H9 (cell line): ENCODE data around the gene TEX22. TPM values are rescaled to one million over a fixed set of nuclear protein-coding genes. Genes with fewer than 3 reads are reported as not detected.

Experiments
- DNase-seq: peaks from one replicate; pipeline ENCODE4 v3.0.0-alpha.2; 2017
- H2AFZ ChIP-seq: one replicate; pipeline ENCODE4 v1.6.1; 2013; ENCODE audit warnings: mild to moderate bottlenecking, low read length, control low read depth, moderate library complexity
- H2AK5ac ChIP-seq: 2 replicates; pipeline ENCODE4 v1.6.1; 2013; ENCODE audit warnings: low read length, control low read depth, mixed read lengths; ENCODE audit not compliant: insufficient read length
- H2BK120ac ChIP-seq: one replicate; pipeline ENCODE4 v1.6.1; 2013; ENCODE audit warnings: low read depth, mild to moderate bottlenecking, low read length, control low read depth, inconsistent platforms; ENCODE audit not compliant: poor library complexity, severe bottlenecking
- H2BK12ac ChIP-seq: 2 replicates; pipeline ENCODE4 v1.6.1; 2013; ENCODE audit warnings: low read length, control low read depth, mixed read lengths, low read depth; ENCODE audit not compliant: insufficient read length
- H2BK15ac ChIP-seq: 2 replicates; pipeline ENCODE4 v1.6.1; 2013; ENCODE audit warnings: low read depth, low read length, control low read depth
- H2BK20ac ChIP-seq: one replicate; pipeline ENCODE4 v1.6.1; 2013; ENCODE audit warnings: low read depth, mild to moderate bottlenecking, low read length, control low read depth, inconsistent platforms; ENCODE audit not compliant: poor library complexity, severe bottlenecking
- H2BK5ac ChIP-seq: 2 replicates; pipeline ENCODE4 v1.6.1; 2013; ENCODE audit warnings: low read length, control low read depth, mixed read lengths; ENCODE audit not compliant: insufficient read length
- H3K14ac ChIP-seq: 2 replicates; pipeline ENCODE4 v1.6.1; 2013; ENCODE audit warnings: low read length, control low read depth; ENCODE audit not compliant: insufficient read depth
- H3K18ac ChIP-seq: 2 replicates; pipeline ENCODE4 v1.6.1; 2013; ENCODE audit warnings: low read depth, mild to moderate bottlenecking, mixed read lengths, low read length, control low read depth; ENCODE audit not compliant: insufficient read length
- H3K23ac ChIP-seq: 2 replicates; pipeline ENCODE4 v1.6.1; 2013; ENCODE audit warnings: low read length, control low read depth, mixed read lengths, low read depth; ENCODE audit not compliant: insufficient read length
- H3K23me2 ChIP-seq: 2 replicates; pipeline ENCODE4 v1.6.1; 2013; ENCODE audit warnings: low read depth, mild to moderate bottlenecking, mixed read lengths, low read length, control low read depth; ENCODE audit not compliant: insufficient read length, poor library complexity, severe bottlenecking
- H3K27ac ChIP-seq: 2 replicates; pipeline ENCODE4 v1.5.1; 2013; ENCODE audit warnings: low read length, control low read depth, mixed read lengths, low read depth; ENCODE audit not compliant: insufficient read length
- H3K27me3 ChIP-seq: 2 replicates; pipeline ENCODE4 v1.6.1; 2013; ENCODE audit warnings: low read length, control low read depth, inconsistent platforms; ENCODE audit not compliant: insufficient read depth
- H3K4ac ChIP-seq: 2 replicates; pipeline ENCODE4 v1.6.1; 2013; ENCODE audit warnings: low read depth, mild to moderate bottlenecking, control low read depth, inconsistent platforms, low read length, moderate library complexity
- H3K4me1 ChIP-seq: 2 replicates; pipeline ENCODE4 v1.6.1; 2013; ENCODE audit warnings: low read length, control low read depth, inconsistent platforms; ENCODE audit not compliant: insufficient read depth
- H3K4me2 ChIP-seq: 2 replicates; pipeline ENCODE4 v1.6.1; 2013; ENCODE audit warnings: low read length, control low read depth, mixed read lengths; ENCODE audit not compliant: insufficient read length, insufficient read depth
- H3K56ac ChIP-seq: 2 replicates; pipeline ENCODE4 v1.6.1; 2013; ENCODE audit warnings: low read depth, mild to moderate bottlenecking, mixed read lengths, low read length, control low read depth; ENCODE audit not compliant: insufficient read length
- H3K79me1 ChIP-seq: 2 replicates; pipeline ENCODE4 v1.6.1; 2013; ENCODE audit warnings: low read depth, mild to moderate bottlenecking, moderate library complexity, low read length, control low read depth, inconsistent platforms; ENCODE audit not compliant: insufficient read depth, poor library complexity, severe bottlenecking
- H3K79me2 ChIP-seq: 2 replicates; pipeline ENCODE4 v1.6.1; 2013; ENCODE audit warnings: low read length, control low read depth, inconsistent platforms; ENCODE audit not compliant: insufficient read depth
- H3K9ac ChIP-seq: 2 replicates; pipeline ENCODE4 v1.6.1; 2013; ENCODE audit warnings: low read length, control low read depth, mixed read lengths; ENCODE audit not compliant: insufficient read length; ENCODE audit errors: extremely low read depth
- H3K9me3 ChIP-seq: one replicate; pipeline ENCODE4 v1.6.1; 2013; ENCODE audit warnings: low read depth, low read length, inconsistent platforms; ENCODE audit not compliant: control insufficient read depth
- H3T11ph ChIP-seq: one replicate; pipeline ENCODE4 v1.6.1; 2013; ENCODE audit warnings: mild to moderate bottlenecking, low read length, control low read depth, inconsistent platforms
- H4K20me1 ChIP-seq: one replicate; pipeline ENCODE4 v1.6.1; 2013; ENCODE audit not compliant: control insufficient read depth, insufficient read length, insufficient read depth
- H4K5ac ChIP-seq: 2 replicates; pipeline ENCODE4 v1.6.1; 2013; ENCODE audit warnings: low read depth, mild to moderate bottlenecking, mixed read lengths, low read length, control low read depth; ENCODE audit not compliant: insufficient read length
- H4K8ac ChIP-seq: replicated peaks from 2 replicates; pipeline ENCODE4 v1.6.1; 2013; ENCODE audit warnings: low read length, control low read depth, mixed read lengths, low read depth; ENCODE audit not compliant: insufficient read length
- H4K91ac ChIP-seq: 2 replicates; pipeline ENCODE4 v1.6.1; 2013; ENCODE audit warnings: low read depth, mild to moderate bottlenecking, moderate library complexity, mixed read lengths, low read length, control low read depth; ENCODE audit not compliant: insufficient read length
- H3K27ac Mint-ChIP-seq, 3 experiments: 2 replicates in 2 of 3; 3 replicates in 1 of 3; pipeline ENCODE4 v1.8.0; 2020 to 2021; ENCODE audit warnings: mixed read lengths in 3 of 3, mild to moderate bottlenecking in 1 of 3, moderate library complexity in 1 of 3
- H3K27me3 Mint-ChIP-seq: 2 replicates; pipeline ENCODE4 v1.8.0; 2021; ENCODE audit warnings: low read depth, mild to moderate bottlenecking, moderate library complexity, mixed read lengths
- H3K36me3 Mint-ChIP-seq, 3 experiments: 2 replicates in 2 of 3; 3 replicates in 1 of 3; pipeline ENCODE4 v1.8.0; 2020 to 2021; ENCODE audit warnings: low read depth in 3 of 3, mixed read lengths in 3 of 3; ENCODE audit not compliant: insufficient read depth in 1 of 3
- H3K4me1 Mint-ChIP-seq, 2 experiments: 2 replicates each; pipeline ENCODE4 v1.8.0; 2020; ENCODE audit warnings: mixed read lengths in 2 of 2
- H3K4me3 Mint-ChIP-seq, 2 experiments: 2 replicates in 1 of 2; 3 replicates in 1 of 2; pipeline ENCODE4 v1.8.0; 2020 to 2021; ENCODE audit warnings: mild to moderate bottlenecking in 2 of 2, mixed read lengths in 2 of 2, moderate library complexity in 1 of 2
- H3K9me3 Mint-ChIP-seq, 2 experiments: 2 replicates in 1 of 2; 3 replicates in 1 of 2; pipeline ENCODE4 v1.8.0; 2020; ENCODE audit warnings: mild to moderate bottlenecking in 2 of 2, mixed read lengths in 2 of 2, moderate library complexity in 1 of 2
- CTCF ChIP-seq: fragments of 200-600 bp; sonication (generic); conservative IDR thresholded peaks from 3 replicates; pipeline ENCODE4 v1.8.0; 2021; ENCODE audit warnings: antibody characterized with exemption, mild to moderate bottlenecking
- WGBS: extraction: QIAGEN DNeasy Blood & Tissue Kit; methylation state at CpG from one replicate; pipeline ENCODE4 v1.1.7; 2013; ENCODE audit warnings: missing lambda C conversion rate, low lambda C conversion rate, mixed read lengths; ENCODE audit not compliant: insufficient read length; ENCODE audit errors: extremely low coverage; 5-methylcytosine and 5-hydroxymethylcytosine counted together
- total RNA-seq: library from RNA; stranded (reverse); gene quantifications from 2 replicates; pipeline ENCODE4 v1.2.1, GENCODE V29; 2021

TEX22 gene
- total RNA-seq, 1 experiment from 2014 or later, result 0.83 TPM

GRCh38 chr14:105388110-105388951 is 10.0 kb upstream of the TEX22 start:
- no peak overlapping the region for H2BK5ac ChIP-seq
- H3K18ac ChIP-seq, result no peak overlapping the region
- H4K91ac ChIP-seq, result no peak overlapping the region
- no peak overlapping the region for H2AFZ ChIP-seq
- H3K14ac ChIP-seq, result no peak overlapping the region
- no peak for TF ChIP-seq CTCF
- H3K9ac ChIP-seq, result no peak overlapping the region
- H2BK15ac ChIP-seq, result no peak overlapping the region
- H3K4me2 ChIP-seq, result no peak overlapping the region
- no peak overlapping the region for H3T11ph ChIP-seq
- no peak overlapping the region for H3K27ac ChIP-seq
- Mint-ChIP-seq H3K4me1 (no peaks in the 10 kb centered on the region), H3K4me3 (no peak overlapping the region), H3K27me3 (peaks cover 1% of the 10 kb centered on the region; the same call in 1 of the 2 replicates), H3K36me3 (peaks cover 8 to 9% (median 9%) of the 10 kb centered on the region in 3 experiments; a peak in 6 of 7 replicates), H3K27ac (peak overlapping the region in 2 of 3 experiments; percentile 59 to 81; a peak in 2 of 7 replicates), H3K9me3 (no peaks in the 10 kb centered on the region)
- H3K79me1 ChIP-seq, result no peaks in the 10 kb centered on the region
- no peaks in the 10 kb centered on the region for H3K27me3 ChIP-seq
- H2BK12ac ChIP-seq, result no peak overlapping the region
- no peaks in the 10 kb centered on the region for H3K4me1 ChIP-seq
- H3K23ac ChIP-seq, result no peak overlapping the region
- no peak overlapping the region for H2AK5ac ChIP-seq
- no peaks in the 10 kb centered on the region for H3K79me2 ChIP-seq
- H4K20me1 ChIP-seq, result no peaks in the 10 kb centered on the region
- DNase-seq, result no peak
- H4K8ac ChIP-seq, result no peak overlapping the region
- no peak overlapping the region for H2BK20ac ChIP-seq
- WGBS, result no CpG with 5 or more reads among the region's 25 CpGs
- H3K4ac ChIP-seq, result no peak overlapping the region
- H3K56ac ChIP-seq, result no peak overlapping the region
- no peaks in the 10 kb centered on the region for H3K23me2 ChIP-seq
- H2BK120ac ChIP-seq, result no peak overlapping the region
- no peak overlapping the region for H4K5ac ChIP-seq
- no peaks in the 10 kb centered on the region for H3K9me3 ChIP-seq
